IPS-11a (cell line): Measurements from ENCODE around the gene DLX4.

ENCODE experiments used
- H3K4me3 ChIP-seq: one replicate; pipeline ENCODE4 v1.5.1; 2013; ENCODE audit warnings: low read depth, low read length, control low read depth

Gene DLX4

GRCh38 chr17:49946964-49947584 lies 21.9 kb upstream of the DLX4 start:
- H3K4me3 ChIP-seq, result no peak overlapping the region

DNA sequence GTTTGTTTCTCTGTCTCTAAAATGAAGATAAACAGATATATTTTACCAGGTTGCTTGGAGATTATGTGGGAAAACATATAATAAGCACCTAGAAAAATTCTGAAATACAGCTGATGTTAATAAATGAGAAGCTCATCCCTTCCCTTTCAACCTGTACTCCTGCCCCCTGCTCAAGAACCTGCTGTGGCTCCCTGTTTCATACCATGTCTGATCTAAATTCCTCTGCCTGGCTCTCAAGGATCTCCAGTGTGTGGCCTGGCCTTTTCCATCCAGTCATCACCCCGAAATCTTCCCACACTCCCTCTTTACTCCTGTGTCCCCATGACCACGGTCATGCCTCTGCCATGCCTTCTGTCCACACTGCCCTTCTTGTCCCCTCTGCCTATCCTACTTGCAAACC lies 19.4 kb upstream of the DLX4 start:
- no peak overlapping the region for H3K4me3 ChIP-seq

DNA sequence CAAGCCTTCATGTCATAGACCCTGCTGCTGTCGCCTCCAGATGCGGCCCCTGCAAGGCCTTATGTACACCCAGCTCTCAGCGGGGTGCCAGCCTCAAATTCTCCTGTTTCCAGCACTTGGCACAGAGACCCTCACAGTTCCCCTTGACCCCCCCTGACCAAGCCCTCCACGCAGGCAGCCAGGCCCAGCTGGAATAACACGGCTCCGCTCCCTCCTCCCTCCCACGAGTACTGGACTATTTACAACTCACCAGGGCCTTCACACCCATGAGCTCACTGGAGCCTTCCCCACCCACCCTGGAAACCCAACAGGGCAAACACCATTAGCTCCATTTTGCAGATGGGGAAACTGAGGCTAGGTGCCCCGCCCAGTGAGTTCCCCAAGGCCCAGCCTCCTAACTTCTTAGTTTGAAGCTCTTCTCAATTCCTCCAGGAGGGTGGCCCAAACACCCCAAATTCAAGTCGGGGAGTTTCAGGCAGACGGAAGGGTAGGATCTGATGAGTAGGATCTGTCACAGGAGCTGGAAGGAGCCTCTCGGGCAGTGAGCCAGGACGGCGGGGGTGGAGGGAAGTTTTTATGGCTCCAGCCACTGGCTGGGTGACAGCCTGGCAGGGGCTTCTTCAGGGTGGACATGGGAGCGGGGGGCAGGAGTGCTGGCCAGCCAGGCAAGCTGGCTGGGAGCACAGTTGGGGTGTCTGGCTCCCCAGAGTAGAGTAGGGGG lies 17.5 kb upstream of the DLX4 start:
- no peak overlapping the region for H3K4me3 ChIP-seq

DNA sequence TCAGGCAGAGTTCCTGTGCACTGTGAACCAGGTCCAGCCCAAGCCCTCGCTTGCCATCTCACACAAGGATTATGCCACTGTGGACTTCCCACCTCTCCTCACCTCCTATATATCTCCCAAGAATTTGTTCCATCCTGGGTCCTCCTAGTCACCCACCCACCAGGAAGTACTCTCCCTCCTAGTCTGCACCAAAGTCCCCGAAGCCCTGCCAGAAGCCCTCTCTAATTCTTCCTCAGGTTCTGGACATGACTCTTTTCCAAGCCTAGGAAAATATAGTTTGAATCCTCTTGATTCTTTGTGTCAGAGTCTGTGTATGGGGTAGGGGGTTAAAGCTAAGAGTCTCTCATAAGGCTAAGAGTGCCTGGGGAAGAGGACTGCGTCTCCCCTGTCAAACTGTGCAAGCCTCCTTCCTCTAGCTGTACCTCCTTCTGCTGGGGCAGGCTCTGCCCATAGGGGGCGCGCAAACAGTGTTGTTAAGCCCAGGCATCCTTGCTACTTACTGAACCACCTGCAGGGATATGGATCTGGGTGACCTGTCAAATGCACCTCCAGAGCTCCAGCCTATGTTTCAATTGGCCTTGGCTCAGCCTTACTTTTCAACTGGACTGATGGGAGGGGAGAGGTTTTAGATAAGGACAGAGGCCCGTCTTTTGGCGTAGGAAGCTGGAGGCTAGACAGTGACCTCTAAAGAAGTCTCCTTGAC lies 16.6 kb upstream of the DLX4 start:
- no peak overlapping the region for H3K4me3 ChIP-seq

GRCh38 chr17:49952912-49953497 lies 16.0 kb upstream of the DLX4 start:
- no peak overlapping the region for H3K4me3 ChIP-seq

DNA sequence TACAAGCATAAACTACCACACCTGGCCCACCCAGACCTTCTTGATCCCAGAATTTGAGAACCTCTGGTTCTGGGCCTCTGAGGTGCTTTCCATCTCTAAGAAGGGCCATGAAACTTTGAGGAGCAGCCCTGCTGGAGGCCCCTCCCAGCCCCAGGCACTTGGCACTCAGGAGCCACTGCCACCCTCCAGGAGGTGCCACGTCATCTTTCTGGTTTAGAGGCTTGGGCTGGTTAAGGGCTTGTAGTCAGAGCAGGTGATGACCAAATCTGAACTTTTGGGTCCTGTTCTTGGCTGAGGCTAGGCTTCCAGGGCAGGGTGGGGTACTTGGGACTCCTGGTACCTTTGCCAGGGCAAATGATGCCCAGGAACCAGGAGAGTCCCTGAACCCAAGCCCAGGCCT lies 13.8 kb upstream of the DLX4 start:
- no peak overlapping the region for H3K4me3 ChIP-seq

GRCh38 chr17:49956780-49957179 lies 12.2 kb upstream of the DLX4 start:
- no peak overlapping the region for H3K4me3 ChIP-seq

DNA sequence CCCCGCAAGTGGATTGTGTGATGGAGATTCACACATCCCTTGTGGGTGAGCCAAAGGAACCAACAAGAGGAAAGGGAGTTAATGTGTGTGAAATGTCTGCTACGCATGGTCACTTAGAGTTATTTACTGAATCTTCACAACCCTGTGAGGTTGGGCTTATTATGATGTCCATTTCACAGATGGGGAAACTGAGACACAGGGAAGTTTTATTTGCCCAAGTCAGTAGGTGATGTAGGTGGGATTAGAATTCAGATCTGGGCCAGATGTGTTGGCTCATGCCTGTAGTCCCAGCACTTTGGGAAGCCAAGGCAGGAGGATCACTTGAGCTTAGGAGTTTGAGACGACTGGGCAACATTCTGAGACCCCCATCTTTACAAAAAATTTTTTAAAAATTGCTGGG lies 11.6 kb upstream of the DLX4 start:
- H3K4me3 ChIP-seq, result no peak overlapping the region

- H3K4me3 ChIP-seq, result no peak overlapping the region
Observed at GRCh38 chr17:49958723-49959122, 10.3 kb upstream of the DLX4 start.

GRCh38 chr17:49959183-49959935 lies 9.6 kb upstream of the DLX4 start:
- H3K4me3 ChIP-seq, result no peak overlapping the region

DNA sequence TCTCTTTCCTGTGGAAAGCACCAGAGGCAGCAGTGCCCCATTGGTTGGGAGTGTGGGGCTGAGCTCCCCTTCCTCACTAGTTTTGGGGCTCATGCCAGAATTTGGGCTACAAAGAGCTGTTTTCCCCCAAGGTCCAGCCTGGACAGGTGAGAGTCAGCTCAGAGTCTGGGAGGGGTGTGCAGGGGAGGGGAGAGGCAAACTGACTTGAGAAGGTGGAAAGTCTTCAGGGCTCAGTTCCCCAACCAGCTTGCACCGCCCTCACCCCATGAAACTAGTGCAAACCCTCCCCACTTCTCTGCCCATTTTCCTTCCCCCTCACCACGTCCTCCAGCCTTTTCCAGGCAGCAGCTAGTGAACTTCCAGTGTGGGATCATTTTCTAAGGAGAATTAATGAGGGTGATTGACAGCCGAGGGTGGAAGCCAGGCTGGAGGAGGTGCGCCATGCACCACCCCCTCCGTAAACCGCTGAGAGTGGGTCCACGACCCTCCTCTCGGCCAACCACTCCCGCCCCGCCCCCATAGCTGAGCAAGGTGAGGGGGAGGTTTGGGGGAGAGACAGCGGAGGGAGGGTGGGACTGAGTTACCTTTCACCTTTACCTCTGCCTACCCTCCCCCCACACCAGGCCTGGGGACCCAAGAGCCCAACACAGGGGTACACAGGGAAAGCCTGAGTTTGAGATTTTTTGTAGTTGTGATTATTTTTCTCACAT lies 6.2 kb upstream of the DLX4 start:
- no peak overlapping the region for H3K4me3 ChIP-seq

DNA sequence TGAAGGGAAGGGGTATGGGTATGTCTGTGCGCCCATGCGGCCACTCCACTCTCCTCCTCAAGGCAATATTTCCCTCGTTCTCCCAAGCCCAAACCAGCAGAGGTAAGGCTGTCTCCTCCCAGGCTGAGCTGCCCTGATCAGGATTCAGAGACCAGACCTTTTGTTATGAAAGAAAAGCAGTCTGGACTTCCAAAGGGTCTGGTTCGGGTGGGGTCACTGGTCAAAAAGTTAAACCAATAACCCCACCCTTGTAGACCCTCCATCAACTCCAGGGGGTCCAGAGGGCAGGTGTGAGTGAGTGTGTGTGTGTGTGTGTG lies 5.7 kb upstream of the DLX4 start:
- H3K4me3 ChIP-seq, result no peak overlapping the region

DNA sequence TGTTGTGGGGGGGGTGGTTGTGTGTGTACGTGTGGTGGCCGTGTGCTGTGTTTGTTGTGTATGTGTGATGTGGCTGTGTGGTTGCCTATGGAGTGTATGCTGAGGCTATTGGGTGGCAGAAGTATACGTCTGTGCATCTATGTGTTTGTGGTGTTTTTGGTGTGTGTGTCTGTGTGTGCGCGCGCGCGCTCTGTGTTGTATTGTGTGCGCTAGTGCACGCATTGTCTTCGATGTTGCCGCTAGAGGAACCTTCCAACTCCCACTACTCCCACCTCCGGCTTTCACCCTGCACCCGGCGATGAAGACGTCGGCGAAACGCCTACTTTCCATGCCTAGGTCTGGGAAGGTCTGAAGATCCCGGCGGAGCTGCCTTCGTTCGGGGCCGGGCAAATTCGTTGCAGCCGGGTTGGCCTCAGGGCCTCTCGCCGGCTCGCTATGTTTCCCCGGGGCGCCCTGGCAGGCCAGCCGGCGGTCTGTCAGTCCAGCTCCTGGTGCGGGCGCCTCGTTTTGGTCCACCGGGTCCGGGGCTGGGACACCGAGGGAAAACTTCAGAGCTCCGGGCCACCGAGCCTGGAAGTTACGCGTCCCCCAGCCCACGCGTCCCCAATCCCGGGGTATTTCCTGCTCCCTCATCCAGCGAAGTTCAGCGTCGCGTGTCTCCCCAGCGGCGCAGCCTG lies 5.2 kb upstream of the DLX4 start:
- no peak overlapping the region for H3K4me3 ChIP-seq

GRCh38 chr17:49964303-49964768 lies 4.7 kb upstream of the DLX4 start:
- H3K4me3 ChIP-seq, result no peak overlapping the region

DNA sequence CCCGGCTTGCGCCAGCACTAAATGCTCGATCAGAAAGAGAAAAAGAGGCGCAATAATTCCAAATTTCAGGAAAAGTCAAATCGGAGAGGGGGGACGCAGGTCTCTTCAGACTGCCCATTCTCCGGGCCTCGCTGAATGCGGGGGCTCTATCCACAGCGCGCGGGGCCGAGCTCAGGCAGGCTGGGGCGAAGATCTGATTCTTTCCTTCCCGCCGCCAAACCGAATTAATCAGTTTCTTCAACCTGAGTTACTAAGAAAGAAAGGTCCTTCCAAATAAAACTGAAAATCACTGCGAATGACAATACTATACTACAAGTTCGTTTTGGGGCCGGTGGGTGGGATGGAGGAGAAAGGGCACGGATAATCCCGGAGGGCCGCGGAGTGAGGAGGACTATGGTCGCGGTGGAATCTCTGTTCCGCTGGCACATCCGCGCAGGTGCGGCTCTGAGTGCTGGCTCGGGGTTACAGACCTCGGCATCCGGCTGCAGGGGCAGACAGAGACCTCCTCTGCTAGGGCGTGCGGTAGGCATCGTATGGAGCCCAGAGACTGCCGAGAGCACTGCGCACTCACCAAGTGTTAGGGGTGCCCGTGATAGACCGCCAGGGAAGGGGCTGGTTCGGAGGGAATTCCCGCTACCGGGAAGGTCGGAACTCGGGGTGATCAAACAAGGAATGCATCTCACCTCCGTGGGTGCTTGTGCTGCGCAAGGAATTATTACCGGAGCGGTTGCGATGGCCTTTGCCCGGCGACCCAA lies 4.0 kb upstream of the DLX4 start:
- no peak overlapping the region for H3K4me3 ChIP-seq

GRCh38 chr17:49965524-49965909 lies 3.5 kb upstream of the DLX4 start:
- H3K4me3 ChIP-seq, result no peak overlapping the region

- no peak overlapping the region for H3K4me3 ChIP-seq
Observed at GRCh38 chr17:49966767-49967166, 2.2 kb upstream of the DLX4 start.

DNA sequence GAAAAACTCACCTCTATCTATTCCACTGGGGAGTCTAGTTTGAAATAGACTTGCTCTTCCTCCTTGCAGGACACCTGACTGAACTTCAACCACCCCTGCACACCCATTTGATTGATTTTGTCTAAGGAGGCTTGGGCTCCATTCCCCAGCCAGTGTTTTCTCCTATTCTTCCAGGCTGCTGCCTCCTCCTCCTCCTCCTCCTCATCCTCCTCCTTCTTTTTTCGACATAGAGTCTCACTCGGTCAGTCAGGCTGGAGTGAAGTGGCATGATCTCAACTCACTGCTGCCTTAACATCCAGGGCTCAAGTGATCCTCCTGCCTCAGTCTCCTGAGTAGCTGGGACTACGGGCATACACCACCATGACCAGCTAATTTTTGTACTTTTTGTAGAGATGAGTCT lies 1.8 kb upstream of the DLX4 start:
- H3K4me3 ChIP-seq, result no peak overlapping the region

DNA sequence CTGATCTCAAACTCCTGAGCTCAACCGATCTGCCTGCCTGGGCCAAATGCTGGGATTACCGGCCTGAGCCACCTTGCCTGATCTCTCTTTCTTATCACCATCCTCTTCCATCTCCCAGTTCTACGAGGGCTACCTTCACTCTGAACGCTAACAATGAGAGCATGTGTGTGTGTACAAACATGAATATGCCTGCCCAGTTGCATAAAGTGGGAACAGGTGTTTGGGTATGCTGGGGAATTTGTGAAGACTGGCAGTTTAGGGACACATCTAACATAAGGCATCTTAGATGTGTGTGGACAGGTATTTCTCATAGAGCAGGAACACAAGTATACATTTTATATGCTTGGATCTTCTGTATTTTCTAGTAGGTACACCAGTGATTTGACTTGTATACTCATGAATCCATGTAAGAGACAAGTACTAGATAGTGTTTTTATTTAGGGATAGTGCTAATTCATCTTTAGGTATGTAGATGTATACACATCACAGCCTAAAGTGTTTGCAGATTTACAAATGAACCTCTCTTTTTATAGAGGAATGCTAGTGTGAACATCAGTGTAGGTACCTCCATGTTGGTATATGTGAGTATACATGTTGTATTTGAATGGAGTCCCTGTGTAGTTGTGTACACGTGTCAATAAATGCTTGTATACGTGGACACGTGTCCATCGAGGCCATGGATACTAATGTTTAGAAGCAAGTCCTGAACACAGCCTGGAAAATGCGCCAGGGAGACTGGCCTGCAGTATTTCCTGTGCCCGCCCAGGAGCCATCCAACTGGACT lies 1.2 kb upstream of the DLX4 start:
- peak overlapping the region; percentile 50 for H3K4me3 ChIP-seq
